IMR-90 (cell line): Measurements from ENCODE around the gene BTBD1.

Source experiments
- CTCF ChIP-seq: conservative IDR thresholded peaks from 2 replicates; pipeline ENCODE4 v1.5.1; 2012; ENCODE audit warnings: mild to moderate bottlenecking, low read depth, low read length, improper control_type of control experiment
- POLR2A ChIP-seq: IDR thresholded peaks from 2 replicates; pipeline ENCODE4 v1.6.1; 2012; ENCODE audit warnings: mild to moderate bottlenecking, low read depth, low read length

GRCh38 chr15:83011271-83012075 is 55.6 kb downstream of the BTBD1 start, which contains the start of gene C15orf40:
- peak; percentile 56; the same call in 1 of the 2 replicates for TF ChIP-seq POLR2A
- TF ChIP-seq CTCF: peak; percentile 74
